Retinal pigment epithelial cell (primary cell): ENCODE results near the gene LRRC75B.
"Not testable (repeated sequence)": the region's sequence is repeated elsewhere in the genome, so short reads cannot be mapped to it uniquely, and the experiment has no call there.

Experiments used
- DNase-seq: peaks from one replicate; pipeline ENCODE4 v3.0.0-alpha.2; 2010; ENCODE audit warnings: low read depth
- H3K4me3 ChIP-seq: 2 replicates; pipeline ENCODE4 v1.5.1; 2011; ENCODE audit warnings: mild to moderate bottlenecking, low read length, control low read depth, moderate library complexity
- CTCF ChIP-seq: conservative IDR thresholded peaks from 2 replicates; pipeline ENCODE4 v1.5.1; 2011; ENCODE audit warnings: low read depth, low read length, control low read depth, inconsistent platforms

Gene LRRC75B

GRCh38 chr22:24595228-24595627 lies 2.4 kb upstream of the LRRC75B start:
- DNase-seq, result no peak
- no peak for TF ChIP-seq CTCF
- no peak overlapping the region for H3K4me3 ChIP-seq

- H3K4me3 ChIP-seq, result no peak overlapping the region
- TF ChIP-seq CTCF, result no peak
- no peak for DNase-seq
These were observed 1.8 kb upstream of the LRRC75B start for GRCh38 chr22:24594569-24595120.

- no peak for DNase-seq
- no peak for TF ChIP-seq CTCF
These were observed 1.1 kb upstream of the LRRC75B start for GRCh38 chr22:24593836-24594568.

GRCh38 chr22:24593559-24593835 lies 624 bp upstream of the LRRC75B start:
- DNase-seq, result not testable (repeated sequence)
- H3K4me3 ChIP-seq, result peak overlapping the region; percentile 45

More at GRCh38 chr22:24593836-24594568, 1.1 kb upstream of the LRRC75B start:
- no peak overlapping the region for H3K4me3 ChIP-seq

- DNase-seq, result no peak
- H3K4me3 ChIP-seq, result peak overlapping the region; percentile 52
- no peak for TF ChIP-seq CTCF
These were observed 619 bp downstream of the LRRC75B start for GRCh38 chr22:24592058-24592850.

GRCh38 chr22:24591286-24591830 lies 1.5 kb downstream of the LRRC75B start:
- H3K4me3 ChIP-seq, result no peak overlapping the region
- no peak for TF ChIP-seq CTCF
- DNase-seq, result no peak

GRCh38 chr22:24590596-24591173 lies 2.2 kb downstream of the LRRC75B start:
- no peak overlapping the region for H3K4me3 ChIP-seq
- no peak for DNase-seq
- no peak for TF ChIP-seq CTCF
